AG04450 (cell line): Measurements from ENCODE around the gene SLU7. TPM values are rescaled to one million over a fixed set of nuclear protein-coding genes. Genes with fewer than 3 reads are reported as not detected.

ENCODE experiments used
- CTCF ChIA-PET: fragments of 300-600, 350-600 bp; formaldehyde crosslinking; extraction: SDS; loops from one replicate; lab custom pipeline; 2022; ENCODE audit warnings: antibody characterized with exemption, inconsistent platforms; lab: Charles Lee
- POLR2A ChIA-PET: fragments of 350-600 bp; formaldehyde crosslinking; extraction: SDS; loops from one replicate; lab custom pipeline; 2021; ENCODE audit warnings: antibody characterized with exemption, inconsistent platforms; lab: Yijun Ruan, JAX
- DNase-seq: peaks from one replicate; pipeline ENCODE4 v3.0.0-alpha.2; 2011; ENCODE audit warnings: low read depth, low spot score
- H3K27ac ChIP-seq: one replicate; pipeline ENCODE4 v1.5.1; 2012; ENCODE audit warnings: low read depth, low read length, control low read depth
- H3K27me3 ChIP-seq: one replicate; pipeline ENCODE4 v1.6.0; 2012; ENCODE audit warnings: low read length; ENCODE audit not compliant: control insufficient read depth, insufficient read depth
- H3K4me3 ChIP-seq: 2 replicates; pipeline ENCODE4 v1.5.1; 2011; ENCODE audit warnings: mild to moderate bottlenecking, low read depth, low read length, control low read depth
- H3K9me3 ChIP-seq: 2 replicates; pipeline ENCODE4 v1.5.1; 2012; ENCODE audit warnings: low read length; ENCODE audit not compliant: control insufficient read depth, insufficient read depth
- polyA plus RNA-seq: library from polyadenylated mRNA; depleted of rRNA; stranded (reverse); fragments of >200 nt; gene quantifications from 2 replicates; pipeline ENCODE4 v1.2.3, GENCODE V29; 2011
- TF ChIP-seq, protein P1 (sequence below): IDR thresholded peaks from 2 replicates; pipeline ENCODE4 v1.5.1; 2011; ENCODE audit warnings: low read depth, low read length, control low read depth, inconsistent platforms

SLU7 gene
- polyA plus RNA-seq, 1 experiment, result 59.5 TPM

DNA sequence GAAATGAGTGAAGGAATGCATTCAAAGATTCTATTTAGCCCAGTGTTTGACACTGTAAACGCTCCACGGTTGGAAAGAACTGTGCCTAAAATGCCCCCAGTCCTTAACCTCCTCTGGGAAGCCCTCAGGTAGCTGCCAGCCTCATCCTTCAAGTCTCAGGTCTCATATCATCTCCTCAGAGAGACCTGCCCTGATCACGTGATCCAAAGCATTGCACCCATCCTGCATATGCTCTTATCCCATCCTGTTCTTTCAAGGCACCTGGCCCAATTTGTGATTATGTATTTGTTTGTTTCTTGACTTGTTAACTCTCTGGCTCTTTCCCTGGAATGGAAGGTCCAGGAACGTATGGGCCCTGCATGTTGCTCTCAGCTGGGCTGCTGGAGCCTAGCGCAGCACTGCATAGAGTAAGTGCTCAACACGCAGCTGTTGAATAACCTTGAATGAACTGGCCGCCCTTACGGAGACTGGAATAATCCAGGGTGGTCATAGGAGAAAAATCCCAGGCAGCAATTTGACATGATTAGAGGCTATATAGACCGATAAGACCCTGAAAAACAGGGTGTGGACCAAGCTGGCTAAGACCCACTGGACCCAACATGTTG, 57.2 kb downstream of the SLU7 start:
- no peaks in the 10 kb centered on the region for H3K9me3 ChIP-seq
- TF ChIP-seq, protein P1, sequence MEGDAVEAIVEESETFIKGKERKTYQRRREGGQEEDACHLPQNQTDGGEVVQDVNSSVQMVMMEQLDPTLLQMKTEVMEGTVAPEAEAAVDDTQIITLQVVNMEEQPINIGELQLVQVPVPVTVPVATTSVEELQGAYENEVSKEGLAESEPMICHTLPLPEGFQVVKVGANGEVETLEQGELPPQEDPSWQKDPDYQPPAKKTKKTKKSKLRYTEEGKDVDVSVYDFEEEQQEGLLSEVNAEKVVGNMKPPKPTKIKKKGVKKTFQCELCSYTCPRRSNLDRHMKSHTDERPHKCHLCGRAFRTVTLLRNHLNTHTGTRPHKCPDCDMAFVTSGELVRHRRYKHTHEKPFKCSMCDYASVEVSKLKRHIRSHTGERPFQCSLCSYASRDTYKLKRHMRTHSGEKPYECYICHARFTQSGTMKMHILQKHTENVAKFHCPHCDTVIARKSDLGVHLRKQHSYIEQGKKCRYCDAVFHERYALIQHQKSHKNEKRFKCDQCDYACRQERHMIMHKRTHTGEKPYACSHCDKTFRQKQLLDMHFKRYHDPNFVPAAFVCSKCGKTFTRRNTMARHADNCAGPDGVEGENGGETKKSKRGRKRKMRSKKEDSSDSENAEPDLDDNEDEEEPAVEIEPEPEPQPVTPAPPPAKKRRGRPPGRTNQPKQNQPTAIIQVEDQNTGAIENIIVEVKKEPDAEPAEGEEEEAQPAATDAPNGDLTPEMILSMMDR, result no peak
- POLR2A ChIA-PET, result no interaction called here
- DNase-seq, result no peak
- H3K27me3 ChIP-seq, result no peaks in the 10 kb centered on the region
- CTCF ChIA-PET, result interaction anchor here (3.5 kb wide), 1 partner anchor 340 kb away, joined by 21 read pairs; no protein-coding TSS in a partner anchor
- H3K27ac ChIP-seq, result no peak overlapping the region
- H3K4me3 ChIP-seq, result no peak overlapping the region

DNA sequence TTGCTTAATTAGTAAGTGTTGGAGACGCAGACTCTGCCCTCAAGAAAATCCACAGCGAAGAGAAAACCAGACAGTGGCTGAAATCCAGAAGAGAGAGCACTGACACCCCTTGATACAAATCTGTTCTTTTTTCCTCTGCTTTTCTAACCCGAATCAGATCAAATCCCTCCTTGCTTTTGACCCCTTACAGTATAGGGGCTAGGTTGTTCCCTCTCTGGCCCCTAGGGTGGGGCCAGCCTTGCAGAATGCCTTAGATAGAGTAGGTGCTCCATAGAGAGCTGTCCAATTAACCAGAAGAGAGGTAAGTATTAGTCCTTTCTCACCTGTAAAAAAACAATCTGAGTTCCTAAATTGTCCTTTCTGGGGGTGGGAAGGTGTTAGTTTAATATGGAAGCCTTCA, 58.6 kb downstream of the SLU7 start:
- no peak overlapping the region for H3K4me3 ChIP-seq
- POLR2A ChIA-PET, result no interaction called here
- no peak for DNase-seq
- no peaks in the 10 kb centered on the region for H3K27me3 ChIP-seq
- CTCF ChIA-PET, result interaction anchor here (0.7 to 3.5 kb wide), 5 partner anchors 9 to 395 kb away, joined by 3 to 21 read pairs (median 4); no protein-coding TSS in a partner anchor
- TF ChIP-seq, protein P1, result no peak
- no peak overlapping the region for H3K27ac ChIP-seq
- H3K9me3 ChIP-seq, result no peaks in the 10 kb centered on the region

DNA sequence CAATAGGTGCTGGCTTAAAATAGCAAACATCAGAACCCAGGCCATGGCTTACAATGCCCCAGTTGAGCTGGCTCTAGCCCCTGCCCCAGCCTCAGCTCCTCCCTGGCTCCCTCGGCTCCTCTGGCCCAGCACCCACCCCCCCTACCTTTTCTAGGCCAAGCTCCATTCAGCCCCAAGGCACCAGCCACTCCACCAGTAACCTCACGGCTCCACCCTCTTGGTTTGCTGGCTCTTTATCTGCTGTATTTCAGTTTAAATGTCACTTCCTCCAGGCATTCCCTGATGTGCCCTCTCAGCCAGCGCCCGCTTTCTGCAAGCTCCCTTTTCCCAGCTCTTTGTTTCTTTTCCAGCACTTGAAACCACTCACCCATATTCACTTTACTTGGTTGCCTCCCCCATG, 59.1 kb downstream of the SLU7 start:
- POLR2A ChIA-PET, result no interaction called here
- H3K4me3 ChIP-seq, result no peak overlapping the region
- TF ChIP-seq, protein P1, result no peak
- H3K27me3 ChIP-seq, result no peaks in the 10 kb centered on the region
- CTCF ChIA-PET, result interaction anchor here (0.7 to 3.5 kb wide), 4 partner anchors 10 to 395 kb away, joined by 3 to 21 read pairs (median 8); no protein-coding TSS in a partner anchor
- no peak overlapping the region for H3K27ac ChIP-seq
- H3K9me3 ChIP-seq, result no peaks in the 10 kb centered on the region
- no peak for DNase-seq

DNA sequence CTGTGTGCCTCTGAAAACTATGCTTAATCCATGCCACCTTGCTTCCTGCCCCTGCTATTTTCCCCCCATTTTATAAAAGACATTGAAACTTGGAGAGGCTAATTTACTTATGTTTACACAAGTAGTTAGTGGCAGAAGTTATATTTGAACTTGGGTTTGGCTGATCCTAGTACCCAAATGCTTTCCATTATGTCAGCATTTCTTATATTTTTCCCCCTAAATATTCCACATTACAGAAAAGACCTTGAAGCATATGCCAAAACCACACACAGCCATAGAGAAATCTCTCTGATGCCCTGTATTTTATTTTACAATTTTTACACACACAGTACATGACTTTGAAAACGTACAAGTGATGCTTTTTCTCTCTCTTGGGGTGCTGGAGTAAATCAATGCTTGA, 59.6 kb downstream of the SLU7 start:
- Histone ChIP-seq H3K27me3 (no peaks in the 10 kb centered on the region), H3K9me3 (no peaks in the 10 kb centered on the region), H3K27ac (no peak overlapping the region), H3K4me3 (no peak overlapping the region)
- ChIA-PET POLR2A (no interaction called here), CTCF (interaction anchor here (1.0 to 3.5 kb wide), 3 partner anchors 11 to 338 kb away, joined by 3 to 21 read pairs (median 11); no protein-coding TSS in a partner anchor)
- DNase-seq, result no peak
- TF ChIP-seq, protein P1, result no peak

DNA sequence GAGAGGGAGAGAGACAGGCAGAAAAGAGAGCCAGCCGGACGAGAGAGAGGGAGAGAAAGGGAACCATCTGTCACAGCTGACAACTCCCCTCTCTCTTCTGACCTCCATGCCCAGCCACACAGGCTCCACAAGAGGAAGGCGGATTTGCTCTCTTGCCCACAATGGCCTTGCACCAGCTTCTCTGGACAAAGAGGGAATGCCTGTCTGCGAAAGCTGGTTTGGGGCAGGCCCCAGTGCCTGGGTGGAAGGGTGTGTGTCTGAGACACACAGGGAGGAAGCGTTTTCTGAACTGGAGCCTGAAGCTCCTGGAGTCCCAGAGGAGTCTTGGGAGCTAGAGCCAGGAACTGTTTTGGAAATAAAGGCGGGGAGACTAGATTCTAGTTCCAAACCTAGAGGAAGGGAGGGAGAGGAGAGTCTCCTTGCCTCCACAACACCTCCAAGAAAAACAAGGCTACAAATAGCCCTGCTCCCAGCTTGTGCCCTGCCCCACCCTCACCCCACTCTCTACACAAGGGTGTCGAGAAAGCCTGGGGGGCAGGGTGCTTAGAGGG, 60.9 kb downstream of the SLU7 start:
- no peak for DNase-seq
- CTCF ChIA-PET, result interaction anchor here (1.0 to 1.9 kb wide), 4 partner anchors 12 to 336 kb away, joined by 3 to 9 read pairs (median 6); no protein-coding TSS in a partner anchor
- POLR2A ChIA-PET, result interaction anchor here (0.6 kb wide), 1 partner anchor 14 kb away, joined by 3 read pairs; no protein-coding TSS in a partner anchor
- H3K9me3 ChIP-seq, result no peaks in the 10 kb centered on the region
- no peak overlapping the region for H3K4me3 ChIP-seq
- TF ChIP-seq, protein P1, result no peak
- H3K27ac ChIP-seq, result no peak overlapping the region
- H3K27me3 ChIP-seq, result no peaks in the 10 kb centered on the region
